ENCODE measurements around the gene IRS1.

DNA sequence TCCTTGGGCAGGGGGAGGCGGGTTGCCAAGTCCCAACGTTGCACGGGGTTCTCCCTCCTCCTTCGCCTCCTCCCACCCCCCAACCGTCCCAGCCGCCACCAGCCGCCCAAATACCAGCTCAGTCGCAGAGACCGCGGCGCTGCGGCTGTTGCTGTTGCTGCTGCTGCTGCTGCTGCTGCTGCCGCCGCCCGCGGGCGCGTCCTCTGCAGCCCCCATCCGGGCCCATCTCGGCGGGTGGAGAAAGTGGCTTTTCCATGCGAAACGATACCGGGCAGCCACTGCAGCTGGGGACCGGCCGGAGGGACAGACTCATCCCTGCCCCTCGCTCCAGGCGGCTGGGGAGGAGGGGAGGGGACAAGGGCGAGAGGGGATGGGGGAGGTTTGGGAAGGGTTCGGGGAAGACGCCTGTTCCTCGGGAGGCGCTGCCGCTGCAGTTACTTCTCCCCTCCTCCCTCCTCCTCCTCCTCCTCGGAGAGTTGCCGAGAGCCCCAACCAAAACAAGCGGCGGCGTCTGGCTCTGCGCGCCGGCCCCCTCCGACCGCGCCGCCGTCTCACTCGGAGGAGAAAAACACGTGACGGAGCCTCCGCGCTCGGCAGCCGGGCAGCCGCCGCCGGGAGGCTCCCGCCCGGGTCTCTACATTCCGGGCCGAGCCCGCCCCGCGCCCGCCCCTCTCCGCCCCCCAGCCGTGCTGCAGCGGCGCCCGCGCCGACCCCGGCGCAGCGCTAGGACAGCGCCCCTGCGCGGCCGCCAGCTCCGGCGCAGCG is at the start of gene IRS1:
- TF ChIP-seq TAF1 (IDR thresholded peaks at IDR 0.05; ENCODE audit: borderline replicate concordance, low read depth, low read length), result peak; percentile 66; the same call in 1 of the 2 replicates
- TF ChIP-seq EP300 (IDR thresholded peaks at IDR 0.05; ENCODE audit: borderline replicate concordance in 1 of 2, low read depth in 1 of 2, low read length in 1 of 2), result no peak
